Activated CD8-positive, alpha-beta T cell treated with anti-CD3 and anti-CD28 coated beads for 36 hours (primary cell): ENCODE results near the gene NDUFA3. TPM values are rescaled to one million over a fixed set of nuclear protein-coding genes. Genes with fewer than 3 reads are reported as not detected.

Experiments used
- ATAC-seq: fragments of 200-7000 bp; cut with Tn5 transposase; one replicate; pipeline ENCODE4 v1.10.0; 2021; ENCODE audit warnings: mild to moderate bottlenecking, moderate library complexity
- CTCF ChIA-PET: fragments of 350-600 bp; sonication (Branson Sonifier 250); formaldehyde crosslinking; loops from one replicate; lab custom pipeline; 2021; ENCODE audit warnings: antibody characterized with exemption; lab: Charles Lee
- POLR2A ChIA-PET: fragments of 350-600 bp; sonication (Branson Sonifier 250); formaldehyde crosslinking; loops from one replicate; lab custom pipeline; 2021; ENCODE audit warnings: antibody characterized with exemption; lab: Charles Lee
- DNase-seq: peaks from one replicate; pipeline ENCODE4 v3.0.0-alpha.2; 2020
- H3K27ac Mint-ChIP-seq: one replicate; pipeline ENCODE4 v1.8.0; 2021; ENCODE audit warnings: mild to moderate bottlenecking, mixed read lengths
- H3K27me3 Mint-ChIP-seq: one replicate; pipeline ENCODE4 v1.8.0; 2021; ENCODE audit warnings: mixed read lengths
- H3K36me3 Mint-ChIP-seq: one replicate; pipeline ENCODE4 v1.8.0; 2021; ENCODE audit warnings: low read depth, mixed read lengths
- H3K4me1 Mint-ChIP-seq: one replicate; pipeline ENCODE4 v1.8.0; 2021; ENCODE audit warnings: low read depth, mixed read lengths
- H3K4me3 Mint-ChIP-seq: one replicate; pipeline ENCODE4 v1.8.0; 2021; ENCODE audit warnings: mild to moderate bottlenecking, moderate library complexity, mixed read lengths
- H3K9me3 Mint-ChIP-seq: one replicate; pipeline ENCODE4 v1.8.0; 2021; ENCODE audit warnings: mixed read lengths
- CTCF ChIP-seq: fragments of 200-600 bp; IDR thresholded peaks from one replicate; pipeline ENCODE4 v1.8.0; 2022; ENCODE audit warnings: antibody characterized with exemption, mild to moderate bottlenecking
- intact Hi-C: fragments of 100-400 bp; cut with micrococcal nuclease; formaldehyde crosslinking; loops from one replicate; pipeline ENCODE4 v1.10.0; 2022
- total RNA-seq, 2 experiments: library from RNA; stranded (reverse); gene quantifications; one replicate each; pipeline ENCODE4 v1.2.3, GENCODE V29; 2021

The NDUFA3 gene
- total RNA-seq, 2 experiments from 2014 or later = 94.8 to 96.7 TPM

GRCh38 chr19:54137699-54138488 lies 35.2 kb downstream of the NDUFA3 start, which contains the start of gene CNOT3:
Gene CNOT3 (plus strand): TSS chr19:54137762. CDS start chr19:54142979, 5,217 bp downstream.
- peaks cover 16% of the 10 kb centered on the region for H3K36me3 Mint-ChIP-seq
- no peak for TF ChIP-seq CTCF
- no peak for ATAC-seq
- ChIA-PET CTCF (interaction anchor here (0.8 to 2.3 kb wide), 6 partner anchors 12 to 128 kb away, joined by 3 to 11 read pairs (median 4); partner anchors contain the start of genes LENG1 and MBOAT7), POLR2A (interaction anchor here (0.7 to 5.5 kb wide), 15 partner anchors 10 to 90 kb away, joined by 3 to 29 read pairs (median 4); partner anchors contain the start of genes LENG1, PRPF31, RPS9 and TFPT)
- H3K9me3 Mint-ChIP-seq = no peaks in the 10 kb centered on the region
- DNase-seq = peak; percentile 49
- H3K27ac Mint-ChIP-seq = peak within 1 kb of the TSS; percentile 92
- no peaks in the 10 kb centered on the region for H3K27me3 Mint-ChIP-seq
- peak within 1 kb of the TSS; percentile 87 for H3K4me3 Mint-ChIP-seq
- intact Hi-C loops = loop anchor here (2.0 kb wide), 1 partner anchor 23 kb away; the partner anchor contains the start of genes PRPF31 and TFPT
- peaks cover 49% of the 10 kb centered on the region for H3K4me1 Mint-ChIP-seq

GRCh38 chr19:54138489-54139256 lies 36.0 kb downstream of the NDUFA3 start:
- peaks cover 49% of the 10 kb centered on the region for H3K4me1 Mint-ChIP-seq
- CTCF ChIA-PET = interaction anchor here (1.4 to 2.3 kb wide), 2 partner anchors 50 to 127 kb away, joined by 6 read pairs; partner anchors contain the start of gene MBOAT7
- peak overlapping the region; percentile 87 for H3K4me3 Mint-ChIP-seq
- ATAC-seq (no peak), DNase-seq (peak; percentile 60)
- peaks cover 18% of the 10 kb centered on the region for H3K36me3 Mint-ChIP-seq
- no peaks in the 10 kb centered on the region for H3K27me3 Mint-ChIP-seq
- no peak for TF ChIP-seq CTCF
- intact Hi-C loops = no loop called here
- POLR2A ChIA-PET = interaction anchor here (0.6 to 5.5 kb wide), 13 partner anchors 12 to 69 kb away, joined by 3 to 29 read pairs (median 4); partner anchors contain the start of genes LENG1, PRPF31, TFPT and TSEN34
- peak overlapping the region; percentile 92 for H3K27ac Mint-ChIP-seq
- no peaks in the 10 kb centered on the region for H3K9me3 Mint-ChIP-seq

GRCh38 chr19:54141356-54141755 lies 38.7 kb downstream of the NDUFA3 start:
- H3K4me3 Mint-ChIP-seq = no peak overlapping the region
- DNase-seq = no peak
- H3K4me1 Mint-ChIP-seq = peaks cover 36% of the 10 kb centered on the region
- H3K27ac Mint-ChIP-seq = no peak overlapping the region
- POLR2A ChIA-PET = interaction anchor here (1.2 to 5.5 kb wide), 2 partner anchors 11 to 26 kb away, joined by 3 to 29 read pairs; partner anchors contain the start of genes PRPF31 and TFPT
- CTCF ChIA-PET = no interaction called here
- TF ChIP-seq CTCF = no peak
- no peak for ATAC-seq
- intact Hi-C loops = no loop called here
- H3K9me3 Mint-ChIP-seq = no peaks in the 10 kb centered on the region
- no peaks in the 10 kb centered on the region for H3K27me3 Mint-ChIP-seq
- peaks cover 33% of the 10 kb centered on the region for H3K36me3 Mint-ChIP-seq

- peaks cover 40% of the 10 kb centered on the region for H3K36me3 Mint-ChIP-seq
Observed at GRCh38 chr19:54142166-54142780, 39.6 kb downstream of the NDUFA3 start.

More at GRCh38 chr19:54142166-54142780, 39.6 kb downstream of the NDUFA3 start:
- no peak overlapping the region for H3K4me3 Mint-ChIP-seq
- peaks cover 32% of the 10 kb centered on the region for H3K4me1 Mint-ChIP-seq
- peak overlapping the region; percentile 4 for H3K27ac Mint-ChIP-seq
- DNase-seq (no peak), ATAC-seq (no peak)
- intact Hi-C loops = no loop called here
- ChIA-PET CTCF (interaction anchor here (1.2 kb wide), 1 partner anchor 18 kb away, joined by 3 read pairs; the partner anchor contains the start of gene LENG1), POLR2A (interaction anchor here (1.2 to 2.3 kb wide), 2 partner anchors 10 to 11 kb away, joined by 3 to 10 read pairs; no protein-coding TSS in a partner anchor)
- TF ChIP-seq CTCF = no peak
- H3K9me3 Mint-ChIP-seq = no peaks in the 10 kb centered on the region
- no peaks in the 10 kb centered on the region for H3K27me3 Mint-ChIP-seq
